Stimulated activated memory B cell treated with anti-CD40 and anti-IgM and Interleukin-4, amounts not matched to agents 10 μg/mL and 1 μg/mL and 100 μg/mL, for 72 hours (primary cell): ENCODE measurements around the gene SCYGR1.
"Not testable (repeated sequence)": the region's sequence is repeated elsewhere in the genome, so short reads cannot be mapped to it uniquely, and the experiment has no call there.

Experiments
- ATAC-seq: fragments of 150-1000 bp; cut with Tn5 transposase; 2 replicates; pipeline ENCODE4 v1.10.0; 2021
- H3K27ac Mint-ChIP-seq: one replicate; pipeline ENCODE4 v1.8.0; 2022; ENCODE audit warnings: mild to moderate bottlenecking, mixed read lengths
- H3K27me3 Mint-ChIP-seq: one replicate; pipeline ENCODE4 v1.8.0; 2022; ENCODE audit warnings: mixed read lengths
- H3K36me3 Mint-ChIP-seq: one replicate; pipeline ENCODE4 v1.8.0; 2022; ENCODE audit warnings: mixed read lengths
- H3K4me1 Mint-ChIP-seq: one replicate; pipeline ENCODE4 v1.8.0; 2022; ENCODE audit warnings: mixed read lengths
- H3K4me3 Mint-ChIP-seq: one replicate; pipeline ENCODE4 v1.8.0; 2022; ENCODE audit warnings: mild to moderate bottlenecking, moderate library complexity, mixed read lengths
- H3K9me3 Mint-ChIP-seq: one replicate; pipeline ENCODE4 v1.8.0; 2022; ENCODE audit warnings: mixed read lengths

Gene SCYGR1

DNA sequence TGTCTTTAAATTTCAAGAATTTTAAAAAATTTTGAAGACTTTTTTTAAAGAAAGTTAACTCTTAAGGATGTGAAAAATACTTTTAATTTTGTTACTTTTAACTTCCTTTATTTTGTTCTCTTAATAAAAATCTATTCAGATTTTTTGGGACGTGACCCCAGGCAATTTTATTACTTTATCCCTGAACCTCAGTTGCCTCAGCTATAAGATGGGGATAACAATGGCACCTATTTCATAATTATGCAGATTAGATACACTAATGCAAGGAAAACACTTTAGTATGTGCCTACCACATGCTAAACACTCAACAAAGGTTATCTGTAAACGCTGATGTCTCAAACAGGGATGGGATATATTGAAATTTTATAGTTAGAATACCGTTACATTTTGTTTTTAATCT is 1.5 kb upstream of the SCYGR1 start:
- Mint-ChIP-seq H3K36me3 (no peaks in the 10 kb centered on the region), H3K4me1 (peaks cover 36% of the 10 kb centered on the region), H3K27me3 (no peaks in the 10 kb centered on the region), H3K27ac (no peak overlapping the region), H3K4me3 (no peak overlapping the region), H3K9me3 (no peaks in the 10 kb centered on the region)
- no peak for ATAC-seq

DNA sequence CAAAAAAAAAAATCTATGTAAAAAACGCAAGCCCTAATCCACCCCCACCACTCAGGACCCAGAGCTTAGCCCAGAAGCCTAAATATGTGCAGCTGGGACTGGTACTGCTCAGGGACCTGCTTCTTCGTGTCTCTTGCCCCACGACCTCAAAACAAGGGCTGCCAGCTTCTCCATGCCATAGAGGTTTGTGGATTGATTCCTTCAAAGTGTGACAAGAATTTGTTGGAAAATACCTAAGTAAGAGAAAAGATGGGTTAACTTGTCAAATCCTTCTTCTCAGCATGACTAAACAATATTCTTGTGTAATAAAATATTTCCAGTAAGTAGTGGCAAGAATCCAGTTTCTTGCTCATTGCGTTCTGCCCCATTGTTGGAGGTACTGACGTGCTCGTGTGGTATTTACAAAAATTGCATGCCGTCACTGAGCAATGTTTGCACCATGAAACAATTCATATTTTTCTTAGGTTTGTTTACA is 825 bp upstream of the SCYGR1 start:
- Mint-ChIP-seq H3K36me3 (no peaks in the 10 kb centered on the region), H3K27me3 (no peaks in the 10 kb centered on the region), H3K9me3 (no peaks in the 10 kb centered on the region), H3K4me1 (peaks cover 33% of the 10 kb centered on the region), H3K4me3 (no peak overlapping the region), H3K27ac (peak overlapping the region; percentile 93)
- ATAC-seq, result no peak

DNA sequence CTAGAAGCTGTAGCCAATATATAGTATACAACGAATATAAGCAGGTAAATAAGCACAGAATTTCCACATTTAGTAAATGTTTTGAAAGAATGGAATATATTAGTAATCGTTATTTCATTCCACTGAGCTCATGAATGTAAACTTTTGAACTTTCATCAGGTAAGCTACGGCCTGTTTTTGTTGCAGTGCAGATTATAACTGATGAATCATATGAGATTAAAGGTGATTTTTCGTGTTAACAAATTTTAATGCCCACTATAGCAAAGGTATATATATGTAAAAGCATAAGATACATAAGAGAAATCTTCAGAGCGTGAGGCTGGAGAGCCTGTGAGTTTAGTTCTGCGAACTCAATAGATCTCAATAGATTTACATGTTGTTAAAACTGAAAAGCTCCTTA is 1.1 kb downstream of the SCYGR1 start:
- Mint-ChIP-seq H3K4me1 (peaks cover 26% of the 10 kb centered on the region), H3K27ac (peak overlapping the region; percentile 93), H3K27me3 (no peaks in the 10 kb centered on the region), H3K4me3 (no peak overlapping the region), H3K9me3 (peaks cover 8% of the 10 kb centered on the region), H3K36me3 (no peaks in the 10 kb centered on the region)
- no peak for ATAC-seq

DNA sequence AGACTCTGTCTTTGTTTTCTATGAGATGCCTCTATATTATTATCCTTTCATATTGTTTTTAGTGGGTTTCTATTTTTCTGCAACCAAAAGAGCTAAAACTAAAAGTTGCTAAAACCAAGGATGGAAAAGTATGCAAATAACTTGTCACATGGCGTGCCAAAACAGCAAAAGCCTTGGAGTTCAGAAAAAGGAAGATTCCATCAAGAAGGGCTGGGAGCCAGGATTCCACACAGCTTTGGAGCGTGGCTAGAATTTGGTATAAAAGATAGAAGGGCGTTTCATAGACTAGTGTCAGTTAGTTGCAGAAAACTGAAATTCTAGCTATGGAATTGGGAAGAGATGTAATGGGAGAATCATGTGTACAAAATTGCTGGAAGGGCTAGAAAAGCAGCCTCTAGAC is 4.1 kb downstream of the SCYGR1 start:
- H3K27ac Mint-ChIP-seq, result peak overlapping the region; percentile 64
- H3K36me3 Mint-ChIP-seq, result no peaks in the 10 kb centered on the region
- H3K4me3 Mint-ChIP-seq, result no peak overlapping the region
- no peak for ATAC-seq
- peaks cover 8% of the 10 kb centered on the region for H3K9me3 Mint-ChIP-seq
- H3K4me1 Mint-ChIP-seq, result peaks cover 26% of the 10 kb centered on the region
- H3K27me3 Mint-ChIP-seq, result no peaks in the 10 kb centered on the region

- not testable (repeated sequence) for H3K9me3 Mint-ChIP-seq, H3K4me3 Mint-ChIP-seq, H3K27me3 Mint-ChIP-seq, ATAC-seq, H3K36me3 Mint-ChIP-seq
- Mint-ChIP-seq H3K4me1 (peaks cover 21% of the 10 kb centered on the region), H3K27ac (peak overlapping the region; percentile 74)
These were observed 5.4 kb downstream of the SCYGR1 start for GRCh38 chr2:227382241-227382835.

GRCh38 chr2:227379095-227379494 is 8.7 kb downstream of the SCYGR1 start, which contains the start of gene TM4SF20:
Gene TM4SF20, minus strand, starts transcription at chr2:227379306. Its CDS starts 38 bp downstream, at chr2:227379268.
- peaks cover 8% of the 10 kb centered on the region for H3K9me3 Mint-ChIP-seq
- ATAC-seq, result no peak
- H3K27me3 Mint-ChIP-seq, result no peaks in the 10 kb centered on the region
- no peak within 1 kb of the TSS for H3K27ac Mint-ChIP-seq
- no peaks in the 10 kb centered on the region for H3K4me1 Mint-ChIP-seq
- H3K36me3 Mint-ChIP-seq, result no peaks in the 10 kb centered on the region
- H3K4me3 Mint-ChIP-seq, result no peak within 1 kb of the TSS

DNA sequence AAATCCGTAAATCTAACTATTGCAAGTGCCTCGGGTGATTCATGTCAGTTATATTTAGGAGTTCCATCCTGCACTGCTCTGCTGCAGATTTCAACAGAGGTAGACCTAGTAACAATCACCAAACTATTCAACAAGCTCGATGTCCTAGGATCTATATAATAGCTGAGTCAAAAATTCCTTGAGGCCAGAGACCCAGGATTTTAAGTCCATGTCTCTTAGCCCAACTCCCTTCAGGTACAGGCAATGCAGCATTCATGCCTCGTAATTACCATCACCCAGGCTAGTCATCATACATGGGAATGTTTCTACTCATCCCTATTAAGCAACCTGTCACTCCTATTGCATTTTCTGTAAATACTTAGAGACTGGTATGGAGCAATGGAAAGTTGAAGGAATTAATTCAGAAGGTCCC is 9.4 kb downstream of the SCYGR1 start:
- H3K4me1 Mint-ChIP-seq, result no peaks in the 10 kb centered on the region
- ATAC-seq, result no peak
- peaks cover 8% of the 10 kb centered on the region for H3K9me3 Mint-ChIP-seq
- no peak overlapping the region for H3K4me3 Mint-ChIP-seq
- peaks cover 2% of the 10 kb centered on the region for H3K27me3 Mint-ChIP-seq
- no peaks in the 10 kb centered on the region for H3K36me3 Mint-ChIP-seq
- no peak overlapping the region for H3K27ac Mint-ChIP-seq

- Mint-ChIP-seq H3K36me3 (no peaks in the 10 kb centered on the region), H3K4me3 (no peak overlapping the region), H3K4me1 (no peaks in the 10 kb centered on the region), H3K9me3 (peaks cover 8% of the 10 kb centered on the region), H3K27ac (no peak overlapping the region), H3K27me3 (peaks cover 8% of the 10 kb centered on the region)
- no peak for ATAC-seq
These were observed 10.0 kb downstream of the SCYGR1 start for GRCh38 chr2:227377467-227378351.

GRCh38 chr2:227376656-227377396 is 10.9 kb downstream of the SCYGR1 start:
- no peak overlapping the region for H3K4me3 Mint-ChIP-seq

DNA sequence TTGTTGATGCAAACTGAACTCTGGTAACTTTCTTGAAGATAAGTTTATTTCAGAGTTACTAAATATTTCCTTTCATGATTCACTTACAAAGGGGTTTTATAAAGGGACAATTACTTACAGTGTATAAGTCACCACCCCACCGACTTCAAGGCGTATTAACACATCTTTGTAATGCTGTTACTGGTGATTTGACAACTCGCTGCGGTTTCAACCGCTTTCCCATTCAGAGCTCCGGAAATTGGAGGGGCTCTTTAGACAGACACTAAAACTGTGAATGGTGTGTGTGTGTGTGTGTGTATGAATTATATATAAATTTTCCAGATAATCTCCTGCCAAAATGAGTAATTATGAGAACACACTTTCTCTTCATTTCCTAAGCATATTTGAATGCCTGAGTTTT is 13.6 kb downstream of the SCYGR1 start:
- Mint-ChIP-seq H3K9me3 (no peaks in the 10 kb centered on the region), H3K4me1 (no peaks in the 10 kb centered on the region), H3K27me3 (peaks cover 10% of the 10 kb centered on the region), H3K4me3 (no peak overlapping the region), H3K36me3 (no peaks in the 10 kb centered on the region), H3K27ac (no peak overlapping the region)
- no peak for ATAC-seq

More at GRCh38 chr2:227376656-227377396, 10.9 kb downstream of the SCYGR1 start:
- H3K27me3 Mint-ChIP-seq, result peaks cover 10% of the 10 kb centered on the region
- ATAC-seq, result no peak
- H3K4me1 Mint-ChIP-seq, result no peaks in the 10 kb centered on the region
- H3K9me3 Mint-ChIP-seq, result peaks cover under 1% of the 10 kb centered on the region
- no peaks in the 10 kb centered on the region for H3K36me3 Mint-ChIP-seq
- no peak overlapping the region for H3K27ac Mint-ChIP-seq

GRCh38 chr2:227373389-227373788 is 14.4 kb downstream of the SCYGR1 start:
- Mint-ChIP-seq H3K27me3 (peaks cover 10% of the 10 kb centered on the region), H3K4me1 (no peaks in the 10 kb centered on the region), H3K4me3 (no peak overlapping the region), H3K9me3 (no peaks in the 10 kb centered on the region), H3K36me3 (no peaks in the 10 kb centered on the region), H3K27ac (no peak overlapping the region)
- ATAC-seq, result no peak

GRCh38 chr2:227370791-227371312 is 16.9 kb downstream of the SCYGR1 start:
- H3K27me3 Mint-ChIP-seq, result peaks cover 10% of the 10 kb centered on the region
- no peak overlapping the region for H3K27ac Mint-ChIP-seq
- H3K4me1 Mint-ChIP-seq, result no peaks in the 10 kb centered on the region
- H3K9me3 Mint-ChIP-seq, result no peaks in the 10 kb centered on the region
- no peak for ATAC-seq
- H3K4me3 Mint-ChIP-seq, result no peak overlapping the region
- no peaks in the 10 kb centered on the region for H3K36me3 Mint-ChIP-seq

GRCh38 chr2:227370092-227370491 is 17.7 kb downstream of the SCYGR1 start:
- ATAC-seq, result no peak
- H3K27ac Mint-ChIP-seq, result no peak overlapping the region
- no peaks in the 10 kb centered on the region for H3K36me3 Mint-ChIP-seq
- no peak overlapping the region for H3K4me3 Mint-ChIP-seq
- peaks cover 10% of the 10 kb centered on the region for H3K27me3 Mint-ChIP-seq
- no peaks in the 10 kb centered on the region for H3K4me1 Mint-ChIP-seq
- H3K9me3 Mint-ChIP-seq, result no peaks in the 10 kb centered on the region

DNA sequence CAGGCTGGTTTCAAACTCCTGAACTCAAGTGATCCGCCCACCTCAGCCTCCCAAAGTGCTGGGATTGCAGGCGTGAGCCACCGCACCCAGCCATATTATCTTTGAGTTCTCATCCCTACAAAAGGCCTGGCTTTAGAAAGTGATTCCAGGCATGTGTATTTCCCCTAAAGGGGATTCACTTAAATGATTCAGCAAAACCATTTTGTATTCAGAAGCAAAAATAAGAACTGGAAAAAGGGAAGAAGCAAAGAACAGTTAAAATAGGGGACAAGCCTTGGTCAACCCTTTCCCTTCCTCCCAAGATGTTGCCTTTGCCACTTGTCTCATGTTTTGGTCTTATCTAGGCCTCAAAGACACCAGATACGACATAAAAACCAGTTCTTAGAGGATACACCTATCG is 19.2 kb downstream of the SCYGR1 start:
- Mint-ChIP-seq H3K4me3 (no peak overlapping the region), H3K27ac (no peak overlapping the region), H3K9me3 (no peaks in the 10 kb centered on the region), H3K4me1 (no peaks in the 10 kb centered on the region), H3K27me3 (peaks cover 10% of the 10 kb centered on the region), H3K36me3 (no peaks in the 10 kb centered on the region)
- ATAC-seq, result no peak

- no peak overlapping the region for H3K4me3 Mint-ChIP-seq
- H3K9me3 Mint-ChIP-seq, result no peaks in the 10 kb centered on the region
- no peak for ATAC-seq
- H3K36me3 Mint-ChIP-seq, result no peaks in the 10 kb centered on the region
- no peaks in the 10 kb centered on the region for H3K27me3 Mint-ChIP-seq
- H3K27ac Mint-ChIP-seq, result no peak overlapping the region
- H3K4me1 Mint-ChIP-seq, result no peaks in the 10 kb centered on the region
These were observed 20.3 kb downstream of the SCYGR1 start for GRCh38 chr2:227367427-227367795.
